ENCODE data around the gene PCSK4. TPM values are rescaled to one million over a fixed set of nuclear protein-coding genes. Genes with fewer than 3 reads are reported as not detected.

PCSK4 gene
- total and polyA plus RNA-seq, 9 of the 15 experiments (the other 6 are each of a cell fraction or from before 2014, with no cell fraction given), result 0.01 to 9.1 (median 2.1) TPM; not detected in 1

DNA sequence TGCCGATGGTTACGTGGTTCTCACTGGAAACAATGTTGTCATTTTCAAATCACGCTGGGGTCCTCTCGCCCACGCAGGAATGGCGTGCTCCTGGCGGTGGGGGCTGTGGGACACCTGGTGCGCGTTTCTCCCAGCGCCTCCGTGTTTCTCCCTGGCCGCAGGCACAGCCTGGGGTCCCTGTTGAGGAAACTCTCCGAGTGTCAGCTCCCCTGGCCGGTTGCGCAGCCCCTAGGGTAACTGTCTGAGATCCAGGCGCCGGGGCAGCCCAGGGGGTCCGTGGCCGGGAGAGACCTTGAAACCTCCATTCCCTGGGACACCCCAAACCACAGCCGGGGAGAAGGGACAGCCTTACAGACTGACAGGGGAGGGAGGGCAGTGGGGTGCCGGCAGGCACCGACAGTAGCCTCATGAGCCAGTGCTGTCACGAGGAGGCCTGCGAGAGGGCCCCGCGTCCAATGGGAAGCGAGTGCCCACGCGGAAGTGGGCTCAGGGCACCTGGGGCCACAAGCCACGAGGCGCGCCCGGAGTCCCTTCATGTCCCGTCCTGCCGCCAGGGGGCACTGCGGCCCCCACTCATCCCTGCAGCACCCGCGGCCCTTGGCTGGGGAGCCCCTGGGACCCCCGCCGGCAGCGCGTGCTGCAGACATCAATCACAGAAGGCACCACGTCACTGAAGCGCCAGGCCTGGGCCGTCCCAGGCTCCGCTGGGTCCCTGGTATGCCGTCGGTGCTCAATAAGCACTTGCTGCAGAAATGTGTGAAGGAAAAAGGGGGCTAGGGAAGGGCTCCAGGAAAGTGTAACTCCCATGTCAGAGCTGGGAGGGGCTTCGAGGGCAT is 13.2 kb upstream of the PCSK4 start (continued):
- TF ChIP-seq SAFB2 (IDR thresholded peaks at IDR 0.05; ENCODE audit: borderline replicate concordance, low read depth, low read length, severe bottlenecking), result no peak
- TF ChIP-seq SNIP1 (IDR thresholded peaks at IDR 0.05; ENCODE audit: low read depth), result no peak
- TF ChIP-seq YY1 (IDR thresholded peaks at IDR 0.05; ENCODE audit: borderline replicate concordance in 1 of 3, control insufficient read depth in 1 of 3, extremely low read depth in 1 of 3, insufficient read depth in 3 of 3, insufficient read length in 1 of 3, insufficient replicate concordance in 2 of 3, low read depth in 1 of 3, low read length in 2 of 3), result peak in 1 of 3 experiments; percentile 69
- peak; percentile 82 for TF ChIP-seq ZFX (CRISPR knock-in tag; IDR thresholded peaks at IDR 0.05)
- peak; percentile 57; the same call in 1 of the 2 replicates for TF ChIP-seq KLF1 (tag; IDR thresholded peaks at IDR 0.05)
- no peak for TF ChIP-seq CBX8 (IDR thresholded peaks at IDR 0.05; ENCODE audit: borderline replicate concordance, extremely low read depth, low read depth, low read length, poor library complexity, severe bottlenecking)
- peak; percentile 86 for TF ChIP-seq EGR1 (conservative IDR thresholded peaks at IDR 0.05)
- 0 out of 2 replicates have a peak, but pooled peaks have one; percentile 72 for TF ChIP-seq THAP7 (CRISPR knock-in tag; IDR thresholded peaks at IDR 0.05)
- peak; percentile 92 for TF ChIP-seq EP400 (IDR thresholded peaks at IDR 0.05)
- no peak for TF ChIP-seq SMAD3 (CRISPR knock-in tag; conservative IDR thresholded peaks at IDR 0.05)
- peak; percentile 27; the same call in 1 of the 2 replicates for TF ChIP-seq CHD2 (IDR thresholded peaks at IDR 0.05; ENCODE audit: low read depth, low read length)
- TF ChIP-seq, protein P1, sequence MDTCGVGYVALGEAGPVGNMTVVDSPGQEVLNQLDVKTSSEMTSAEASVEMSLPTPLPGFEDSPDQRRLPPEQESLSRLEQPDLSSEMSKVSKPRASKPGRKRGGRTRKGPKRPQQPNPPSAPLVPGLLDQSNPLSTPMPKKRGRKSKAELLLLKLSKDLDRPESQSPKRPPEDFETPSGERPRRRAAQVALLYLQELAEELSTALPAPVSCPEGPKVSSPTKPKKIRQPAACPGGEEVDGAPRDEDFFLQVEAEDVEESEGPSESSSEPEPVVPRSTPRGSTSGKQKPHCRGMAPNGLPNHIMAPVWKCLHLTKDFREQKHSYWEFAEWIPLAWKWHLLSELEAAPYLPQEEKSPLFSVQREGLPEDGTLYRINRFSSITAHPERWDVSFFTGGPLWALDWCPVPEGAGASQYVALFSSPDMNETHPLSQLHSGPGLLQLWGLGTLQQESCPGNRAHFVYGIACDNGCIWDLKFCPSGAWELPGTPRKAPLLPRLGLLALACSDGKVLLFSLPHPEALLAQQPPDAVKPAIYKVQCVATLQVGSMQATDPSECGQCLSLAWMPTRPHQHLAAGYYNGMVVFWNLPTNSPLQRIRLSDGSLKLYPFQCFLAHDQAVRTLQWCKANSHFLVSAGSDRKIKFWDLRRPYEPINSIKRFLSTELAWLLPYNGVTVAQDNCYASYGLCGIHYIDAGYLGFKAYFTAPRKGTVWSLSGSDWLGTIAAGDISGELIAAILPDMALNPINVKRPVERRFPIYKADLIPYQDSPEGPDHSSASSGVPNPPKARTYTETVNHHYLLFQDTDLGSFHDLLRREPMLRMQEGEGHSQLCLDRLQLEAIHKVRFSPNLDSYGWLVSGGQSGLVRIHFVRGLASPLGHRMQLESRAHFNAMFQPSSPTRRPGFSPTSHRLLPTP (IDR thresholded peaks at IDR 0.05; ENCODE audit: borderline replicate concordance, extremely low read depth, insufficient read length), result no peak
- TF ChIP-seq USF2 (CRISPR knock-in tag; IDR thresholded peaks at IDR 0.05), result peak; percentile 65
